Thymus (tissue), 11 donors: Measurements from ENCODE around the gene SIGLEC6. TPM values are rescaled to one million over a fixed set of nuclear protein-coding genes. Genes with fewer than 3 reads are reported as not detected.
A peak's percentile ranks its signal among the peaks of the same experiment; 100 is the strongest.
"Not testable (repeated sequence)": the region's sequence is repeated elsewhere in the genome, so short reads cannot be mapped to it uniquely, and the experiment has no call there.

Experiments used
- DNase-seq, 9 donors: peaks; one replicate each; pipeline ENCODE4 v3.0.0-alpha.2; 2013; ENCODE audit warnings: low spot score in 9 of 9, low read depth in 6 of 9, missing footprints in 1 of 9
- H3K27ac ChIP-seq, 2 donors: one replicate each; pipeline ENCODE4 v1.5.1; 2013; ENCODE audit warnings: control low read depth in 1 of 2, low read depth in 1 of 2, low read length in 1 of 2, mild to moderate bottlenecking in 1 of 2, moderate library complexity in 1 of 2
- H3K27me3 ChIP-seq, 2 donors: one replicate each; pipeline ENCODE4 v1.5.1; 2013; ENCODE audit warnings: low read length in 1 of 2; ENCODE audit not compliant: control insufficient read depth in 2 of 2, insufficient read depth in 1 of 2
- H3K36me3 ChIP-seq, 2 donors: one replicate each; pipeline ENCODE4 v1.5.1; 2013; ENCODE audit warnings: low read length in 1 of 2, mild to moderate bottlenecking in 1 of 2, moderate library complexity in 1 of 2; ENCODE audit not compliant: control insufficient read depth in 2 of 2, insufficient read depth in 2 of 2
- H3K4me1 ChIP-seq, 2 donors: one replicate each; pipeline ENCODE4 v1.5.1; 2013; ENCODE audit warnings: low read length in 2 of 2; ENCODE audit not compliant: control insufficient read depth in 2 of 2, insufficient read depth in 2 of 2
- H3K4me3 ChIP-seq, 2 donors: one replicate each; pipeline ENCODE4 v1.5.1; 2013; ENCODE audit warnings: low read length in 2 of 2, control low read depth in 1 of 2, mild to moderate bottlenecking in 1 of 2
- H3K9me3 ChIP-seq, 2 donors: one replicate each; pipeline ENCODE4 v1.5.1; 2013; ENCODE audit warnings: low read length in 1 of 2, mild to moderate bottlenecking in 1 of 2; ENCODE audit not compliant: control insufficient read depth in 2 of 2, insufficient read depth in 1 of 2
- WGBS: extraction: QIAGEN DNeasy Blood & Tissue Kit; methylation state at CpG from one replicate; pipeline ENCODE4 v1.1.7; 2013; 5-methylcytosine and 5-hydroxymethylcytosine counted together
- polyA plus RNA-seq: library from polyadenylated mRNA; stranded (reverse); fragments of 200-250 nt; gene quantifications from one replicate; pipeline ENCODE4 v1.2.3, GENCODE V29; 2013
- total RNA-seq: library from RNA; stranded (reverse); fragments of 120-200 nt; gene quantifications from one replicate; pipeline ENCODE4 v1.2.4, GENCODE V29; 2013
- donor health status: healthy.

Gene SIGLEC6
- total and polyA plus RNA-seq, 2 donors: 0.27 to 0.28 TPM

DNA sequence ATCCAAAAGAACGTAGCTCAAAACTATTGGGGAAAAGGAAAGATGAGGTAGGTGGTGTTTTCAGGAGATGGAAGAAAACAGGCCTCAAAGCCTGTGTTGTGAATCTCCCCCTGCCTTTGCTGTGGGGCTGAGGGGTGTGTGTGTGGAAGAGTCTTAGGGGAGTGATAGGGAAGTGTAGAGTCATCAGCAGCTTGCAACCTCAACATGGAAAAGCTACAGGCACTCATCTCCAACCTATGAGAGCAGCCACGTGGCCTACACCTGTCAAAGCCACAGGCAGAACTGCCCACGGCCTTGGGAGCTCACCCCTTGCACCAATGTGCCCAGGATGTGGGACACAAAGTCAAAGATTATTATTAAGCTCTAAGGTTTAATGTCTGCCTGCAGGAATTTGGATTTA lies 25.6 kb downstream of the SIGLEC6 start:
- Histone ChIP-seq H3K36me3 (no peaks in the 10 kb centered on the region), H3K9me3 (no peaks in the 10 kb centered on the region), H3K4me1 (no peaks in the 10 kb centered on the region), H3K27ac (no peak overlapping the region), H3K27me3 (no peaks in the 10 kb centered on the region), H3K4me3 (no peak overlapping the region)
- DNase-seq: no peak
- 66% methylated on average over 3 of the region's 3 CpGs for WGBS

DNA sequence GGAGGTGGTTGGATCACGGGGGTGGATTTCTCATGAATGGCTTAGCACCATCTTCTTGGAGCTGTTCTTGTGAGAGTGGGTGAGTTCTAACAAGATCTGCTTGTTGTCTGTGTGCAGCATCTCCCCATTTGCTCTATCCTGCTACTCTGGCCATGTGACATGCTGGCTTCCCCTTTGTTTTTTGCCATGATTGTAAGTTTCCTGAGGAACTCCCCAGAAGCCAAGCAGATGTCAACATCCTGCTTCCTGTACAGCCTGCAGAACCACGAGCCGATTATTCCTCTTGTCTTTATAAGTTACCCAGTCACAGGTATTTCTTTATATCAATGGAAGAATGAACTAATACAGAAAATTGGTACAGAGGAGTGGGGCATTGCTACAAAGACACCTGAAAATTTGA lies 27.6 kb downstream of the SIGLEC6 start:
- H3K4me3 ChIP-seq: no peak overlapping the region
- no peaks in the 10 kb centered on the region for H3K36me3 ChIP-seq
- H3K9me3 ChIP-seq: no peaks in the 10 kb centered on the region
- H3K4me1 ChIP-seq: no peaks in the 10 kb centered on the region
- H3K27me3 ChIP-seq: no peaks in the 10 kb centered on the region
- no peak for DNase-seq
- no peak overlapping the region for H3K27ac ChIP-seq
- 61% methylated on average over 3 of the region's 3 CpGs for WGBS

DNA sequence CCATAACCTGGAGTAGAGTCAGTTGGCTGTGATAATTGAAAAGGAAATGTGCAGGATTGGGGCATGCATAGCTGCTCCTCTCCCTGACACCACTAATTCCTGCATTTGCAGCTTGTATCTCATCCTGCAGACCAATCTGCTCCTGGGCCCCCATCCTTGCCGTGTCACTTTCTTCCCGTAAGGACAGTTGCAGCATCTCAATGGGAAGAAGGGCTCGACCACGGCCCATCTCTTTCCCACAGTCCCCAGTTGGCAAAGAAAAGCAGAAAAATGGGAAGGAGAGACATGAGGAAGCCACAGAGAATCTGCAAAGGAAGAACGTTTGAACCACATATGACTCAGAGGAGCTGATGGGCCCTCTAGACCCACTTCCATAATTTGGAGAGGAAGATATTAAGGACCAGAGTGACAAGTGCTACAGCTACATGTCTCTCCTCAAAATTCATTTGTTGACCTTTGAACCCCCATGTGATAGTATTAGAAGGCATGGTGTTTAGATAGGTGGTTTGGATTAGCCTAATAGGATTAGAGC lies 28.1 kb downstream of the SIGLEC6 start:
- no peak overlapping the region for H3K27ac ChIP-seq
- 49% methylated on average over 5 of the region's 5 CpGs for WGBS

DNA sequence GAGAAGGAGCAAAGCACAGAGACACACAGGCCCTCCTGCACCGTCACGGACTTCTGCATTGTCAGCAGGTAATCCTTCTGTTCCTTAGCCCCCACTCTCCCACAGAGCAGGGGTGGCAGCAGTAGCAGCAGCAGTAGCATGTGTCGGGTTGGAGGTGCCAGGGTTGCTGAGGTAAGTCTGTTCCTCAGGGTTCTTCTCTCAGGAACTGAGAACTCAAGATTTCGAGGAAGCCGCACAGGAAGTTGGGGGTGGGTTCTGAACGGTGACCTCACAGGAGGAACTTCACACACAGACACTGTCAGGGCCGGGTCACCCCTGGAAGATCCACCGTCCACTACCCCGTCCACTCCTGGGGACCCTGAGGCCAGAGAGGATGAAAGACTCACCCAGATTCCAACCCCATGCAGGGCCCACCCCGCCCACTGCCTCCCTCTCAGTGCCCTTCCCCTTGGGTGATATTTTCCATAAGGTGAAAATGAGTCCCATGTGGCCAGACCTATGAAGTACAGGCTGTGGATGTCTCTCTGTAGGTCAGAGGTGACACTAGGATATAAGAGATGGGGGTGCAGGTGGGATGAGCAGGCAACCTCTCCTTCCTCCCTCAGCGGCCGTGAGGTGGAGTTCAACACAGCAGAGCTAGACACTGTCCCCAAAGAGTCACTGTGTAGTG lies 29.7 kb downstream of the SIGLEC6 start, which contains the start of gene SIGLEC12:
SIGLEC12 (minus strand) TSS at position 207 of the 670 bp plus-strand sequence; CDS start at position 140, 67 bp downstream.
- 39% methylated on average over 12 of the region's 12 CpGs for WGBS
- no peak within 1 kb of the TSS for H3K27ac ChIP-seq

More for the DNA sequence above, 28.1 kb downstream of the SIGLEC6 start:
- DNase-seq: no peak
- no peaks in the 10 kb centered on the region for H3K36me3 ChIP-seq
- H3K9me3 ChIP-seq: no peaks in the 10 kb centered on the region
- no peaks in the 10 kb centered on the region for H3K4me1 ChIP-seq
- no peaks in the 10 kb centered on the region for H3K27me3 ChIP-seq
- no peak overlapping the region for H3K4me3 ChIP-seq

DNA sequence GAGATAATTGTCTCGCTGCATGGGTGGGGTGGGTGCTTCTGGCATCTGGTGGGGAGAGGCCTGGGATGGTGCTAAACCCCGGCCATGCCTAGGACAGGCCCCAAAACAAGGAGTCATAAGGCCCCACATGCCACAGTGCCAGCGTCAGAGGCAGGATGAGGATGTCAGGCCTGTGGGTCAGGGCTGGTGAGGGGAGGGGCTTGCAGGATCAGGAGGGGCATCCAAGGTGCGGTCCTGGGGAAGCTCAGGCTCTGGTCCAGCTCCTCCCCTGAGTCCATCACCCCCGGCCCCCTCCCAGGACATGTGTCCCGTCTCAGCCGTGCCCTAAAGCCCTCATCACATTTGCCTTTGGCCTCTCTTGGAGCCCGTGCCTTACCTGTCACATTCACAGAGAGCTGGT lies 30.5 kb downstream of the SIGLEC6 start:
- not testable (repeated sequence) for H3K9me3 ChIP-seq, DNase-seq, H3K4me1 ChIP-seq, H3K27ac ChIP-seq, H3K36me3 ChIP-seq, H3K4me3 ChIP-seq, H3K27me3 ChIP-seq
- WGBS: 71% methylated on average over 8 of the region's 8 CpGs

More for the DNA sequence above, 29.7 kb downstream of the SIGLEC6 start, which contains the start of gene SIGLEC12:
- peak in 2 of 9 donors; percentile 11 to 14 for DNase-seq
- Histone ChIP-seq H3K4me3 (no peak within 1 kb of the TSS), H3K9me3 (no peaks in the 10 kb centered on the region), H3K27me3 (no peaks in the 10 kb centered on the region), H3K36me3 (no peaks in the 10 kb centered on the region), H3K4me1 (no peaks in the 10 kb centered on the region)

DNA sequence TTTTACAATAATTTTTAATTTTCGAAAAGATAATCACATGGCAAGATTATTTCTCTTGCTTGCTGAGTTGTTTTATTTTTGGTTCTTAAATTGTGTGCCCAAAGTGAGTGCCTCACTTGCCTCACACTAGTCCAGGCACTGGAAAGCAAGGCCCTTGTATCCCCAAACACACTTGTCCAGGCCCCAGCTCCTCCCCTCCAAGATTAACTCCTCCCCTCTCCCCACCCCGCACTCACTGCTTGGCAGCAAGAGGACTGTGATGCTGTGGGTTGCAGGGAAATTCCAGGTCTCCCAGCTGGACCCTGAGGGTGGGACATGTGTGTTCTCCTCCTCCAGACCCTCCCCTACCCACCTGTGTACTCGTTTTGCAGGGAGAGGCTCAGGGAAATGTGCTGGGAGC lies 33.8 kb downstream of the SIGLEC6 start:
- DNase-seq: no peak
- Histone ChIP-seq H3K27ac (no peak overlapping the region), H3K27me3 (no peaks in the 10 kb centered on the region), H3K4me3 (no peak overlapping the region), H3K9me3 (no peaks in the 10 kb centered on the region), H3K4me1 (no peaks in the 10 kb centered on the region), H3K36me3 (no peaks in the 10 kb centered on the region)
- 74% methylated on average over 3 of the region's 3 CpGs for WGBS

DNA sequence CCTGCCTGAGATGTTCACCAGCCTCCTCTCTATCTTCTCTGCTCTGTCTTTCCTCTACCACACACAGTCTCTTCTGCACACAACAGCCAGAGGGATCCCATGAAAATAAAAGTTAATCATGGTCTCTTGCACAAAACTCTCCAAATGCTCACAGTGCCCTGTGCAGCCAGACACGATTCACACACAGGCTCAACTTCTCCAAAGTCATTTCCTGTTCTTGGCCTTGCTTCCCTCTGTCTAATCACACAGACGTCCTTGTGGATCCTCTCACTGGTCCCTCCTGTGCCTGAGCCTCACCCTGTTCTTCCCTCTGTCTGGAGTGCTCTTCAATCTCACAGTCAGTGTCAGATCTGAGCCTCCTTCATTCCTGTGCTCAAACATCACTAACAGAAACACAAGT lies 37.7 kb downstream of the SIGLEC6 start:
- Histone ChIP-seq H3K27ac (no peak overlapping the region), H3K9me3 (no peaks in the 10 kb centered on the region), H3K36me3 (no peaks in the 10 kb centered on the region), H3K4me3 (no peak overlapping the region), H3K4me1 (no peaks in the 10 kb centered on the region), H3K27me3 (no peaks in the 10 kb centered on the region)
- no peak for DNase-seq
- WGBS: 3% methylated on average over 2 of the region's 2 CpGs

DNA sequence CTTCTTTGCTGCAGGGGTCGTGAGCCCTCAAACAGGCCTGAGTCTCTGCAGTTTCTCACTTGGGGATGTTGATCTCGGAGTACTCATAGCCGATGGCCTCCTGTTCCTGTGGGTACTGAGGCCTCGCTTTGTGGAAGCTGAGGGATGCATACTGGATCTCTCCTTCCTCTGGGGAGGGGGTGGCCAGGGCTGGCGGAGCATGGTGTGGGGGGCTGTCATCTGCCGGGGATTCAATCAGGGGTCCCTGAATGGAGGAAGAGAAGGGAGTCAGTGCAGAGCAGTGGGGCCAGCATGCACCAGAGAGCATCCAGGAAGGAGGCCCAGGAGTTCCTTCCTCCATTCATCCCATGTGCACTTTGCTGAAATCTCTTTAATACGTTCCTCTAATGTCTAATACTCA lies 39.9 kb downstream of the SIGLEC6 start:
- Histone ChIP-seq H3K9me3 (no peaks in the 10 kb centered on the region), H3K27me3 (no peaks in the 10 kb centered on the region), H3K36me3 (no peaks in the 10 kb centered on the region), H3K4me1 (no peaks in the 10 kb centered on the region), H3K4me3 (no peak overlapping the region), H3K27ac (no peak overlapping the region)
- 91% methylated on average over 7 of the region's 7 CpGs for WGBS
- no peak for DNase-seq

DNA sequence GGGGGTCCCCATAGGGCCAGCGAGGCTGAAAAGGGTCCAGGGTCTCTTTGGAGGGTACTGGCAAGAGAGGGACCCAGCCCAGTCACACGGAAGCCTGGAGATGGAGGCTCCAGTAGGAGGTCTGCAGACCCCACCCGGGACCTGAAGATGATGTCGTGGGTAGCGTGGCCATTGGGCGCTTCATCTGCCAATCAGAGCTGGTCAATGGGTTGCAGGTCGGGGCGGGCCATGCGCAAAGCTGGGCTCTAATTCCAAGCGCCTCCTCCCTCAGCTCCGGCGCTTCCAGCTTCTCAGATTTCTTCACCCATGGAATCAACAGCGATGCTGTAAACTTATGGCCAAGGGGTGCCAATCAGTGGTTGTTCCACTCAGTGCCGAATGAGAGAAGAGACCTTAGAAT lies 40.8 kb downstream of the SIGLEC6 start:
- no peak overlapping the region for H3K27ac ChIP-seq
- no peak overlapping the region for H3K4me3 ChIP-seq
- H3K27me3 ChIP-seq: no peaks in the 10 kb centered on the region
- no peaks in the 10 kb centered on the region for H3K36me3 ChIP-seq
- no peak for DNase-seq
- 66% methylated on average over 14 of the region's 14 CpGs for WGBS
- H3K4me1 ChIP-seq: no peaks in the 10 kb centered on the region
- no peaks in the 10 kb centered on the region for H3K9me3 ChIP-seq
